Measurements from ENCODE around the gene RBM17. TPM values are rescaled to one million over a fixed set of nuclear protein-coding genes. Genes with fewer than 3 reads are reported as not detected.

RBM17 gene
- total RNA-seq, 2 donors from 2014 or later, result 195 to 294 TPM

GRCh38 chr10:6144406-6145165 lies 55.8 kb downstream of the RBM17 start:
- DNase-seq (ENCODE audit: low spot score) (peak; percentile 94), ATAC-seq (peak; percentile 92 to 96)
- H3K27ac Mint-ChIP-seq, result peak overlapping the region; percentile 86 to 92
- peaks cover 47 to 56% of the 10 kb centered on the region in 2 donors for H3K4me1 Mint-ChIP-seq (ENCODE audit: low read depth in 2 of 2)
- H3K9me3 Mint-ChIP-seq, result no peaks in the 10 kb centered on the region
- H3K36me3 Mint-ChIP-seq, result no peaks in the 10 kb centered on the region
- peaks cover 0 to 1% of the 10 kb centered on the region in 2 donors for H3K27me3 Mint-ChIP-seq
- H3K4me3 Mint-ChIP-seq, result peak overlapping the region; percentile 89

- no peaks in the 10 kb centered on the region for H3K27me3 Mint-ChIP-seq
- DNase-seq (ENCODE audit: low spot score) (no peak), ATAC-seq (no peak)
- peak overlapping the region; percentile 89 for H3K4me3 Mint-ChIP-seq
- H3K36me3 Mint-ChIP-seq, result no peaks in the 10 kb centered on the region
- peaks cover 47 to 55% of the 10 kb centered on the region in 2 donors for H3K4me1 Mint-ChIP-seq (ENCODE audit: low read depth in 2 of 2)
- no peaks in the 10 kb centered on the region for H3K9me3 Mint-ChIP-seq
- H3K27ac Mint-ChIP-seq, result no peak overlapping the region
These were observed 56.5 kb downstream of the RBM17 start for GRCh38 chr10:6145166-6145987.

GRCh38 chr10:6146013-6146785 lies 57.4 kb downstream of the RBM17 start:
- H3K27me3 Mint-ChIP-seq, result no peaks in the 10 kb centered on the region
- peak overlapping the region; percentile 63 for H3K4me3 Mint-ChIP-seq
- H3K36me3 Mint-ChIP-seq, result no peaks in the 10 kb centered on the region
- DNase-seq (ENCODE audit: low spot score) (no peak), ATAC-seq (no peak)
- no peaks in the 10 kb centered on the region for H3K9me3 Mint-ChIP-seq
- H3K27ac Mint-ChIP-seq, result no peak overlapping the region
- H3K4me1 Mint-ChIP-seq (ENCODE audit: low read depth in 2 of 2), result peaks cover 46 to 52% of the 10 kb centered on the region in 2 donors

GRCh38 chr10:6146921-6147320 lies 58.1 kb downstream of the RBM17 start:
- H3K27me3 Mint-ChIP-seq, result no peaks in the 10 kb centered on the region
- H3K9me3 Mint-ChIP-seq, result no peaks in the 10 kb centered on the region
- ATAC-seq (no peak), DNase-seq (ENCODE audit: low spot score) (no peak)
- no peaks in the 10 kb centered on the region for H3K36me3 Mint-ChIP-seq
- peaks cover 45 to 50% of the 10 kb centered on the region in 2 donors for H3K4me1 Mint-ChIP-seq (ENCODE audit: low read depth in 2 of 2)
- H3K27ac Mint-ChIP-seq, result peak overlapping the region in 1 of 2 donors; percentile 10
- H3K4me3 Mint-ChIP-seq, result peak overlapping the region; percentile 63

- Mint-ChIP-seq H3K27ac (peak overlapping the region; percentile 20 to 31), H3K9me3 (no peaks in the 10 kb centered on the region), H3K4me1 (ENCODE audit: low read depth in 2 of 2) (peaks cover 46 to 51% of the 10 kb centered on the region in 2 donors), H3K4me3 (peak overlapping the region; percentile 47), H3K27me3 (no peaks in the 10 kb centered on the region), H3K36me3 (no peaks in the 10 kb centered on the region)
- no peak for DNase-seq (ENCODE audit: low spot score)
- ATAC-seq, result peak in 1 of 2 donors; percentile 18
These were observed 59.4 kb downstream of the RBM17 start for GRCh38 chr10:6148251-6148701.

- Mint-ChIP-seq H3K9me3 (no peaks in the 10 kb centered on the region), H3K36me3 (no peaks in the 10 kb centered on the region), H3K4me3 (peak overlapping the region; percentile 47), H3K4me1 (ENCODE audit: low read depth in 2 of 2) (peaks cover 43 to 50% of the 10 kb centered on the region in 2 donors), H3K27ac (peak overlapping the region; percentile 20 to 31), H3K27me3 (no peaks in the 10 kb centered on the region)
- DNase-seq (ENCODE audit: low spot score), result no peak
- no peak for ATAC-seq
These were observed 60.1 kb downstream of the RBM17 start for GRCh38 chr10:6148908-6149307.

GRCh38 chr10:6151087-6151977 lies 62.5 kb downstream of the RBM17 start:
- ATAC-seq (peak; percentile 75 to 88), DNase-seq (ENCODE audit: low spot score) (peak; percentile 79)
- Mint-ChIP-seq H3K27me3 (no peaks in the 10 kb centered on the region), H3K4me3 (peak overlapping the region; percentile 70), H3K27ac (peak overlapping the region; percentile 63 to 89), H3K4me1 (ENCODE audit: low read depth in 2 of 2) (peaks cover 40 to 49% of the 10 kb centered on the region in 2 donors), H3K9me3 (no peaks in the 10 kb centered on the region), H3K36me3 (no peaks in the 10 kb centered on the region)

- ATAC-seq, result no peak
- no peak for DNase-seq (ENCODE audit: low spot score)
- Mint-ChIP-seq H3K9me3 (no peaks in the 10 kb centered on the region), H3K27ac (peak overlapping the region in 1 of 2 donors; percentile 75), H3K36me3 (no peaks in the 10 kb centered on the region), H3K4me1 (ENCODE audit: low read depth in 2 of 2) (peaks cover 27 to 30% of the 10 kb centered on the region in 2 donors), H3K27me3 (no peaks in the 10 kb centered on the region), H3K4me3 (no peak overlapping the region)
These were observed 65.0 kb downstream of the RBM17 start for GRCh38 chr10:6153845-6154244.

- DNase-seq (ENCODE audit: low spot score) (no peak), ATAC-seq (no peak)
- H3K27ac Mint-ChIP-seq, result peak overlapping the region in 1 of 2 donors; percentile 75
- H3K27me3 Mint-ChIP-seq, result no peaks in the 10 kb centered on the region
- no peak overlapping the region for H3K4me3 Mint-ChIP-seq
- peaks cover 24 to 27% of the 10 kb centered on the region in 2 donors for H3K4me1 Mint-ChIP-seq (ENCODE audit: low read depth in 2 of 2)
- H3K36me3 Mint-ChIP-seq, result no peaks in the 10 kb centered on the region
- no peaks in the 10 kb centered on the region for H3K9me3 Mint-ChIP-seq
These were observed 65.7 kb downstream of the RBM17 start for GRCh38 chr10:6154566-6154965.

GRCh38 chr10:6158276-6158675 lies 69.4 kb downstream of the RBM17 start:
- peaks cover 8 to 11% of the 10 kb centered on the region in 2 donors for H3K4me1 Mint-ChIP-seq (ENCODE audit: low read depth in 2 of 2)
- peak overlapping the region in 1 of 2 donors; percentile 40 for H3K27ac Mint-ChIP-seq
- H3K27me3 Mint-ChIP-seq, result no peaks in the 10 kb centered on the region
- no peaks in the 10 kb centered on the region for H3K9me3 Mint-ChIP-seq
- H3K4me3 Mint-ChIP-seq, result no peak overlapping the region
- ATAC-seq (no peak), DNase-seq (ENCODE audit: low spot score) (no peak)
- no peaks in the 10 kb centered on the region for H3K36me3 Mint-ChIP-seq

- no peaks in the 10 kb centered on the region for H3K27me3 Mint-ChIP-seq
- no peak overlapping the region for H3K4me3 Mint-ChIP-seq
- no peaks in the 10 kb centered on the region for H3K36me3 Mint-ChIP-seq
- ATAC-seq (no peak), DNase-seq (ENCODE audit: low spot score) (no peak)
- H3K4me1 Mint-ChIP-seq (ENCODE audit: low read depth in 2 of 2), result peaks cover 24 to 25% of the 10 kb centered on the region in 2 donors
- H3K27ac Mint-ChIP-seq, result no peak overlapping the region
- no peaks in the 10 kb centered on the region for H3K9me3 Mint-ChIP-seq
These were observed 73.1 kb downstream of the RBM17 start for GRCh38 chr10:6161921-6162320.

GRCh38 chr10:6162589-6163356 lies 73.9 kb downstream of the RBM17 start:
- no peaks in the 10 kb centered on the region for H3K27me3 Mint-ChIP-seq
- no peak overlapping the region for H3K27ac Mint-ChIP-seq
- DNase-seq (ENCODE audit: low spot score) (no peak), ATAC-seq (no peak)
- H3K4me3 Mint-ChIP-seq, result peak overlapping the region; percentile 55
- peaks cover 27 to 32% of the 10 kb centered on the region in 2 donors for H3K4me1 Mint-ChIP-seq (ENCODE audit: low read depth in 2 of 2)
- H3K9me3 Mint-ChIP-seq, result no peaks in the 10 kb centered on the region
- no peaks in the 10 kb centered on the region for H3K36me3 Mint-ChIP-seq

Data from natural killer cell treated with Interleukin-12 subunit alpha and Interleukin-12 subunit beta and Interleukin-15 and Interleukin-18, amount 100 ng/mL, for 72 hours (primary cell).